SK-N-SH treated with all-trans-retinoic acid at 6 μM for 48 hours (cell line): ENCODE results near the gene OBSL1.

Experiments
- ATAC-seq: fragments of 200-7000 bp; cut with Tn5 transposase; 3 replicates; pipeline ENCODE4 v1.9.1; 2020; ENCODE audit warnings: mild to moderate bottlenecking, moderate library complexity
- ARNTL ChIP-seq: fragments of 450-650 bp; formaldehyde crosslinking; IDR thresholded peaks from 2 replicates; pipeline ENCODE4 v1.5.0; 2020; ENCODE audit warnings: low read depth, mild to moderate bottlenecking, moderate library complexity, borderline replicate concordance
- BACH2 ChIP-seq: fragments of 250-450 bp; sonication (Bioruptor Pico); IDR thresholded peaks from 2 replicates; pipeline ENCODE4 v1.9.0; 2021; ENCODE audit warnings: mild to moderate bottlenecking, borderline replicate concordance
- CSRNP3 ChIP-seq: fragments of 250-450 bp; sonication (Bioruptor Pico); IDR thresholded peaks from 2 replicates; pipeline ENCODE4 v1.5.1; 2021; ENCODE audit warnings: mild to moderate bottlenecking, moderate library complexity
- ESRRG ChIP-seq: fragments of 250-450 bp; sonication (Bioruptor Pico); IDR thresholded peaks from 2 replicates; pipeline ENCODE4 v1.6.1; 2021; ENCODE audit warnings: mild to moderate bottlenecking
- GLIS3 ChIP-seq: fragments of 250-450 bp; sonication (Bioruptor Pico); IDR thresholded peaks from 2 replicates; pipeline ENCODE4 v1.5.0; 2020; ENCODE audit warnings: mild to moderate bottlenecking, moderate library complexity
- ISL1 ChIP-seq: fragments of 250-450 bp; sonication (Bioruptor Pico); IDR thresholded peaks from 2 replicates; pipeline ENCODE4 v2.1.2; 2022; ENCODE audit warnings: mild to moderate bottlenecking, moderate library complexity
- OSR1 ChIP-seq: fragments of 250-450 bp; sonication (Bioruptor Pico); IDR thresholded peaks from 2 replicates; pipeline ENCODE4 v1.8.0; 2022; ENCODE audit warnings: moderate library complexity, mild to moderate bottlenecking, inconsistent platforms
- PATZ1 ChIP-seq: fragments of 250-450 bp; sonication (Bioruptor Pico); IDR thresholded peaks from 2 replicates; pipeline ENCODE4 v1.8.0; 2020; ENCODE audit warnings: mild to moderate bottlenecking, moderate library complexity, borderline replicate concordance
- POU6F1 ChIP-seq: fragments of 250-450 bp; sonication (Bioruptor Pico); IDR thresholded peaks from 2 replicates; pipeline ENCODE4 v1.8.0; 2021; ENCODE audit warnings: low read depth, mild to moderate bottlenecking, moderate library complexity, borderline replicate concordance
- RARB ChIP-seq: fragments of 250-450 bp; sonication (Bioruptor Pico); IDR thresholded peaks from 2 replicates; pipeline ENCODE4 v1.8.0; 2021; ENCODE audit warnings: mild to moderate bottlenecking, moderate library complexity
- SNAI2 ChIP-seq: fragments of 250-450 bp; sonication (Bioruptor Pico); IDR thresholded peaks from 2 replicates; pipeline ENCODE4 v1.5.0; 2020; ENCODE audit warnings: mild to moderate bottlenecking, moderate library complexity
- TCF4 ChIP-seq: fragments of 250-450 bp; sonication (Bioruptor Pico); IDR thresholded peaks from 2 replicates; pipeline ENCODE4 v1.8.0; 2021; ENCODE audit warnings: mild to moderate bottlenecking, moderate library complexity, borderline replicate concordance
- TOX ChIP-seq: fragments of 250-450 bp; sonication (Bioruptor Pico); IDR thresholded peaks from 2 replicates; pipeline ENCODE4 v1.8.0; 2021; ENCODE audit warnings: mild to moderate bottlenecking, moderate library complexity, borderline replicate concordance
- TSHZ2 ChIP-seq: fragments of 250-450 bp; sonication (Bioruptor Pico); IDR thresholded peaks from 2 replicates; pipeline ENCODE4 v1.5.0; 2020; ENCODE audit warnings: mild to moderate bottlenecking, moderate library complexity
- ZC3H10 ChIP-seq: fragments of 250-450 bp; sonication (Bioruptor Pico); IDR thresholded peaks from 2 replicates; pipeline ENCODE4 v1.5.1; 2021; ENCODE audit warnings: mild to moderate bottlenecking, moderate library complexity
- ZFP3 ChIP-seq: fragments of 250-450 bp; sonication (Bioruptor Pico); IDR thresholded peaks from 2 replicates; pipeline ENCODE4 v1.5.0; 2020; ENCODE audit warnings: mild to moderate bottlenecking, moderate library complexity
- ZFP30 ChIP-seq: fragments of 450-650 bp; formaldehyde crosslinking; IDR thresholded peaks from 2 replicates; pipeline ENCODE4 v1.5.0; 2022; ENCODE audit warnings: mild to moderate bottlenecking, moderate library complexity
- ZNF565 ChIP-seq: fragments of 450-650 bp; formaldehyde crosslinking; conservative IDR thresholded peaks from 2 replicates; pipeline ENCODE4 v1.5.0; 2020; ENCODE audit warnings: low read depth, mild to moderate bottlenecking, moderate library complexity
- ZNF70 ChIP-seq: fragments of 450-650 bp; formaldehyde crosslinking; IDR thresholded peaks from 2 replicates; pipeline ENCODE4 v1.5.0; 2020; ENCODE audit warnings: mild to moderate bottlenecking, moderate library complexity
- ZNF8 ChIP-seq: fragments of 450-650 bp; formaldehyde crosslinking; IDR thresholded peaks from 2 replicates; pipeline ENCODE4 v1.5.0; 2020; ENCODE audit warnings: mild to moderate bottlenecking, moderate library complexity

OBSL1 gene

GRCh38 chr2:219553463-219553963 lies 17.8 kb downstream of the OBSL1 start:
- TF ChIP-seq RARB (CRISPR knock-in tag) (no peak), ZC3H10 (CRISPR knock-in tag) (no peak), CSRNP3 (no peak), ZNF565 (no peak), TSHZ2 (no peak), ZNF70 (CRISPR knock-in tag) (no peak), TOX (no peak), ISL1 (CRISPR knock-in tag) (no peak), OSR1 (CRISPR knock-in tag) (no peak), GLIS3 (CRISPR knock-in tag) (no peak), POU6F1 (no peak), ZNF8 (CRISPR knock-in tag) (no peak), BACH2 (CRISPR knock-in tag) (no peak), SNAI2 (CRISPR knock-in tag) (no peak), ZFP30 (CRISPR knock-in tag) (no peak), ARNTL (CRISPR knock-in tag) (no peak), PATZ1 (CRISPR knock-in tag) (no peak), ESRRG (CRISPR knock-in tag) (no peak), TCF4 (no peak)
- no peak for ATAC-seq

- ATAC-seq = no peak
- TF ChIP-seq CSRNP3 = no peak
- TF ChIP-seq ZFP3 (CRISPR knock-in tag) = no peak
- TF ChIP-seq PATZ1 (CRISPR knock-in tag) = no peak
- TF ChIP-seq BACH2 (CRISPR knock-in tag) = no peak
- TF ChIP-seq ESRRG (CRISPR knock-in tag) = no peak
- TF ChIP-seq TCF4 = no peak
- no peak for TF ChIP-seq ZNF70 (CRISPR knock-in tag)
- no peak for TF ChIP-seq ZC3H10 (CRISPR knock-in tag)
- no peak for TF ChIP-seq POU6F1
- no peak for TF ChIP-seq TSHZ2
- TF ChIP-seq ZNF8 (CRISPR knock-in tag) = no peak
Measured at GRCh38 chr2:219553168-219553417, 18.2 kb downstream of the OBSL1 start.
